ENCODE results near the gene VPS33A.

DNA sequence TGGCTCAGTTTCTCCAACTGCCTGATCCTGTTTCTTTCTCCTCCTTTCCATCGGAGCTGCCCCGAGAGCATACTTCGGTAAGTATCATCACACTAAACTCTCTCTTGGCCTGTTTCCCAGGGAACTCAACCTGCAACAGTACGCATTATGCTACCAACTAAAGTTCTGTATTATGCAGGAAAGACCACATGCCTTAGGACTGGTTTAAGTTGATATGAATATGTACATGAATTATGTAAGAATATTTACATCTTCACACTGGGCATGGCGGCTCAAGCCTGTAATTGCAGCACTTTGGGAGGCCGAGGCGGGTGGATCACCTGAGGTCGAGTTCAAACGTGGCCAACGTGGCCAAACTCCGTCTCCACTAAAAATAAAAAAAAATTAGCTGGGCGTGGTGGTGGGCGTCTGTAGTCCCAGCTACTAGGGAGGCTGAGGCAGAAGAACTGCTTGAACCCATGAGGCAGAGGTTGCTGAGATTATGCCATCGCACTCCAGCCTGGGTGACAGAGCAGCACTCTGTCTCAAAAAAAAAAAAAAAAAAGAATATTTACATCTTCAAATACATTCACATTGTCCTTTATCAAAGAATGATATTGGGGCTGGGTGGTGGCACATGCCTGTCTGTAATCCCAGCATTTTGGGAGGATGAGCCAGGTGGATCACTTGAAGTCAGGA lies 31.9 kb upstream of the VPS33A start:
- TF ChIP-seq RAD21 (IDR thresholded peaks at IDR 0.05 in 1 of 2, conservative IDR thresholded peaks at IDR 0.05 in 1 of 2; ENCODE audit: low read depth in 2 of 2, low read length in 2 of 2) (no peak), SIX5 (IDR thresholded peaks at IDR 0.05; ENCODE audit: low read depth, low read length) (no peak), JUND (IDR thresholded peaks at IDR 0.05; ENCODE audit: low read length) (no peak), SAP30 (IDR thresholded peaks at IDR 0.05; ENCODE audit: insufficient read depth, insufficient replicate concordance, low read length) (no peak), CREB1 (IDR thresholded peaks at IDR 0.05) (no peak), POLR2AphosphoS5 (IDR thresholded peaks at IDR 0.05; ENCODE audit: low read depth, low read length) (no peak), JUN (IDR thresholded peaks at IDR 0.05; ENCODE audit: low read depth, low read length) (no peak), SRF (IDR thresholded peaks at IDR 0.05; ENCODE audit: low read depth, low read length) (no peak), POLR2A (IDR thresholded peaks at IDR 0.05; ENCODE audit: control extremely low read depth in 1 of 2, low read depth in 2 of 2, low read length in 2 of 2) (no peak)
- TF ChIP-seq, protein P1, sequence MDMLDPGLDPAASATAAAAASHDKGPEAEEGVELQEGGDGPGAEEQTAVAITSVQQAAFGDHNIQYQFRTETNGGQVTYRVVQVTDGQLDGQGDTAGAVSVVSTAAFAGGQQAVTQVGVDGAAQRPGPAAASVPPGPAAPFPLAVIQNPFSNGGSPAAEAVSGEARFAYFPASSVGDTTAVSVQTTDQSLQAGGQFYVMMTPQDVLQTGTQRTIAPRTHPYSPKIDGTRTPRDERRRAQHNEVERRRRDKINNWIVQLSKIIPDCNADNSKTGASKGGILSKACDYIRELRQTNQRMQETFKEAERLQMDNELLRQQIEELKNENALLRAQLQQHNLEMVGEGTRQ (IDR thresholded peaks at IDR 0.05; ENCODE audit: low read length) = no peak
